Inflammatory macrophage treated with lipopolysaccharide for 4 hours (primary cell): ENCODE measurements around the gene ACVR1.

Experiments
- DNase-seq: peaks from one replicate; pipeline ENCODE4 v3.0.0-alpha.2; 2020

ACVR1 gene

DNA sequence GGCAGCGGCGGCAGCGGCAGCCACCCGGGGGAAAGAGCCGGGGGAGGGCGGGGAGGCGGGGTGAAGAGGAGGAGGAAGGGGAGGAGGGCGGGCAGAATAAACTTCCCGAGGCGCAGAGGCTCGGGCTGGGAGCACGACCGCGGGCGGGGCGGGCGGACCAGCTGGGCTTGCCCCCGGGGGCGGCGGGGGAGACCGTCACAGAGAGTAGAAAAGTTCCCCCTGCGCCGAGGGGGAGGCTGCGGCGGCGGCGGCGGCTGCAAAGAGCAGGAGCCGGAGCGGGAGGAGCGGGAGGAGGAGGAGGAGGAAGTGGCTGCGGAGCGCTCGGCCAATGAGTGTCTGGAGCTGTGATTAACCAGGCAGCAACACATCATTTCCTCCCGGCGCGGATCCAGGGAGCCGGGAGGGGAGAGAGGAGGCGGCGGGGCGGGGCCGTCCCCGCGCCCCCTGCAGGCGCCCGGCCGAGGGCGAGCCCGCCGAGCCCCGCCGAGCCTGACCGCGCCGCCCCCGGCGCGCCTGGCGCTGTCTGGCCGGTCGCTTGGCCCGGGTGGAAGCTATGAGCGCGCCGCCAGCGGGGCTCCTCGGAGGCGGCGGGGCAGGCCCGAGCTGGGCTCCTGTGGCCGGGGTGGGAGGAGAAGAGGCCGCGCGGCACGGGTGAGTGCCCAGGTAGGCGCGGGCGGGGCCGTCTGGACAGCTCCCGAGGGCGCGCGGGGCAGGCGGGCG, at the start of gene ACVR1:
TSS of gene ACVR1 (minus strand) at position 265 of the 720 bp plus-strand sequence. CDS start 76,837 bp downstream, outside the sequence.
- peak; percentile 96 for DNase-seq

DNA sequence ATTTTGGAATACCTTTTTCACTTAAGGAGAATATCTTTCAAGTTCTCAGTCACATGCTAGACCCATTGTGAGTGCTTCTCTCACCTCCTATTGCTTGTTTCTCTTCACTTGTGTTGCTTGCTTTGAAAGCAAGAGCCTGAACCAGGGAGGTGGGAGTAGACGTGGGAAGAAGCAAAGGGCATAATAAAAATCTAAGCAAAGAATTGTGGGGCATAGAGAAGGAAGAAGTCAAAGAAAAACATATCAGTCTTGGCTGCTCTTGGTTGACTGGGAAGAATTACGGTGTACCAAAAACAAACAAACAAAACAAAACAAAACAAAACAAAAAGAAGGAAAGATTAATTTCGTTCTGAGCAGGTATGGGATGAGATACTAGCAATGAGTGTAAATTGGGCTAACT, 48.9 kb upstream of the ACVR1 start:
- no peak for DNase-seq

DNA sequence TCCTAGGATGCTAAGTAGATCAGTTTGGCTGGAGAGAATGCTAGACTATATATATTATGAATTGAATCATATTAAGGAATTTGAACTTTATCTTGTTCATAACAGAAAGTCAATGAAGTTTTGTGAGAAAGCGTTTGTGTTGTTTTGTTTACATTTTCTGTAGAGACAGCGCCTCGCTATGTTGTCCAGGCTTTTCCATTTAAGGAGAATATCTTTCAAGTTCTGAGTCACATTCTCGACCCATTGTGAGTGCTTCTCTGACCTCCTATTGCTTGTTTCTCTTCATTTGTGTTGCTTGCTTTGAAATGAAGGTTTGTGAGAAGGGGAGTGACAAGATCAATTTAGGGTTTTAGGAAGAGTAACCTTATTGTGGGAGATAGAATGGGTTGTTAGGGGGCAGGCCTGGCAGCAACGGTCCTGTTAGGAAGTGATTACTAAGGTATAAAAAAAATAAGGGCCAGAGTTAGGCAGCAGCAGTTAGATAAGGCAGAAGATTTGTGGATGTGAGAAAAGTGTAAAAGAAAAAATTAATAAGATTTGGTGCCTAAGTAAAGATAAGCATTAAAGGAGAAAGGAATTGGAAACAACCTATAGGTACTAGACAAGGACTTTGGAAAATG, 47.6 kb upstream of the ACVR1 start:
- no peak for DNase-seq

DNA sequence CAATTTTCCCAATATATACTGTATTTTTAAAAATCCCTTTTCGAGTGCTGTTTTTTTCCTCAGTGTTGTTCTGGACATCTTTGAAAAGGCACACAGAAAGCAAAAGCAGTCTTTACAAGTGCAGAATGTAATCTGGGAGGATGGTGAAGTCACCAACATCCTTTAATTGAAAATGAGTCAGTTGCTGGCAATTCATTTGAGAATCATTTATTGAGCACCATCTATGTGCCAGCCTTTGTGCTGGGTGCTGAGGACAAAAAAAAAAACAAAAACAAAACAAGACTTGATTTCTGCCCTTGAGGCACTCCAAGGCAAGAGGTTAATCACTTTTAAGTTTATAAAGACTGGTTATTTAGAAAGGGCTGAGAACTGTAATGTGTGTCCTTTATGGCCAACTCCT, 46.7 kb upstream of the ACVR1 start:
- DNase-seq: no peak

DNA sequence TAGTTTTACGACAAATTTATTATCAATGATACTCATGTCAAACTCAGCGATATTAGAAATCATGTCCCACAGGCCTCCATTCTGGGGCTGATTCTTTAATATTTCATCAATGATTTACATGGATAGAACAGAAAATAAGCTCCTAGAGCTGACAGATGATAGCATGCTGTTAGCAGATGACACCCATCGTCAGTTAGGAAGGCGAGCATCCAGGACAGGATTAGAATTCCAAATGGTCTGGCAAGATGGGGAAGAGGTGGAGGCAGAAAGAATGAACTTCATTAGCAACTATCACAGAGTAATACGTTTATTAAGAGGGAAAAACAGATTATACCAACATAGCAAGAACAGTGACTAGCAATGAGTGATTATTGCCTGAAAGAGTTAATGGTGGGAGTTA, 46.2 kb upstream of the ACVR1 start:
- DNase-seq: no peak

DNA sequence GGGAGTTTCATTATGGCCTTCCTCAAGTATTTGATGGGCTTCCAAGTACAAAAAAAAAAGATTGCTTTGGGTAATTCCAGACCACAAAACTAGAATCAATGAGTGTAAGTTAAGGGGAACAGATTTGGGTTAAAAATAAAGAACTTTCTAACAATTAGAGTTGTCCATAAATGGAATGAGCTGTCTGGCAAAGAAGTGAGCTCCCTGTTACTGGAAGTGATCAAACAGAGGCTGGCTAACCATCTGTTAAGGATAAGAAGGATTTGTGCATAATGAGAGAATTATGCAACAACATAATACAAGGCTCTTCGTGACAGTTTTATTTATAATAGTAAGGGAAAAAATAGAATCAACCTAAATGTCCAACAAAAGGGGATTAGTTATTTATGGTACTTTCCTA, 44.6 kb upstream of the ACVR1 start:
- DNase-seq: no peak

DNA sequence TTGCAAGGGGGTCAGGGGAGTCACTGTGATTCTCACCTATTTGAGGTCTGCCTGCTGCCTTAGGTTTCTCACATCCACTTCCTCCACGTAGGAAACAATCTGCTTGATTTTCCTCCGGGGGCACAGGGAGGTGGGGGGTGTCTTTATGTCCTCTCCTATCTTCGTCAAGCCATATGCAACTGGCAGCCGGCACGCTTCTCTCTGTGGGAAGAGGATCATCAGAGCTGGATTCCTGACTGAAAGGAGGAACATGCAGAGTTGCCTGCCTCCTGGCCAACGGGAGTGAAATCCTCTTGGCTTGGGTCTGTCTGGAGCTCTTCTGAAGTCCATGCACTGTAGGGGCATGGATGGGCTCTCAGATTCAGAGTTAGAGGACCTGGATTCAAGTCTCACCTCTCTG, 43.1 kb upstream of the ACVR1 start:
- DNase-seq: no peak

DNA sequence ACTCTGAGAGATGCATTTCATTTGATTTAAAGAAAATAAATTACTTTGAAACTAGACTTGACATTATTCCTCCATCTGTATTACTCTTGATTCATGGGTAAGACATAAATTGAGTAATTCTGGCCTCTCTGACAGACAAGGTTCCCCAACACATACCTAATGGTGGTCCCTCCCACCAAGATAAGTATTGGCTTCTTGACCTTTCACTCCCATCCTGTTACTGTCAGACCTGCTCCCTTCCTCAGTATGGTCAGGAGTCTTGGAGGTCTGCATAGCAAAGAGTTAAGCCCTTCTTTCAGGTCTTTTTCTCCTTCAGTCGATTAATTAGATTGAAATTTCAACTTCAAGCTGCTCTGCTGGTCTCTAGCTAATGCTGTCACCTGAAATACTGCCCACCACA, 42.2 kb upstream of the ACVR1 start:
- DNase-seq: no peak

DNA sequence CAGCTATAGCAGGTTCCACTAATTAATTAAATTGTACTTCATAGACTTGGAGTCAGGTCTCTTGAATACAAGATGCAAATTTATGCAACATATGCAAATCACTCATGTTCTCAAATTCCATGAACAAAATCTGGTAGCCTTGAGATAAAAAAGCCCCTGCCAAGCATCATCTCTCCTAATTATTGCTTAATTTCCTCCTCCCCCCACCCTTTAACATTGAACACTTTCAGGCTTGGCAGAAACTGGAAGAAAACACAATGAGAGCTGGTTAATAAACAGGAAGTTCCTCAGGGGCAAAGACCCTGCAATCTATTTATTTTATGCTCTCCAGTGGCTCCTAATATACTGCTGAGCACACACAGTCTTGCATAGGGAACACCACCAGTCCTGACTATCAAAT, 35.6 kb upstream of the ACVR1 start:
- DNase-seq: no peak

DNA sequence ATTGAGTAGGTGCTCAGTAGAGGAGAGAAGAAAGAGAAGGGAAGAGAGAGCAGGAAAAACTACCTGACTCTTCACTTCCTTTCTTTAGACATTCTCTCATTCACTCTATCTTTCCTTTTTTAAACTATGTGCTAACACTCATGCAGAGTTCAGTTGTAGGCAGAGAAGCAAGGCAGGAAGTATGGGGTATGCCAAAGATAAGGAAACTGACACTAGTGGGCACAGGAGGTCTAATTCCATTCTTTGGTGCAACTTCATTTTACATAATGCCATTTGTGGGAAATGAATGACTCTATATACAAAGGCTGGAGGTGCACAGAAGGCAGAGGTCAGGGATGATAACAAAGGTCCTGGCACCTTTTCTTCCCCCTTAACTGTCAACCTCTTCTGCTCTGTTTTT, 35.1 kb upstream of the ACVR1 start:
- DNase-seq: no peak

DNA sequence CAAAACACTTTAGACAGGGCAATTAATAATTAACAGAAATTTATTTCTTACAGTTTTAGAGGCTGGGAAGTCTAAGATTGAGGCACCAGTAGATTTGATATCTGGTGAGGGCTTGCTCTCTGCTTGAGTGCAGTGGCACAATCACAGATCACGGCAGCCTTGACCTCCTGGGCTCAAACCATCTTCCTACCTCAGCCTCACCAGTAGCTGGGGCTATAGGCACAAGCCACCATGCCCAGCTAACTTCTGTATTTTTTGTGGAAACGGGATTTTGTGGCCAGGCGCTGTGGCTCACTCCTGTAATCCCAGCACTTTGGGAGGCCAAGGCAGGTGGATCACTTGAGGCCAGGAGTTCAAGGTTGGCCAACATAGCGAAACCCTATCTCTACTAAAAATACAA, 29.0 kb upstream of the ACVR1 start:
- DNase-seq: no peak

DNA sequence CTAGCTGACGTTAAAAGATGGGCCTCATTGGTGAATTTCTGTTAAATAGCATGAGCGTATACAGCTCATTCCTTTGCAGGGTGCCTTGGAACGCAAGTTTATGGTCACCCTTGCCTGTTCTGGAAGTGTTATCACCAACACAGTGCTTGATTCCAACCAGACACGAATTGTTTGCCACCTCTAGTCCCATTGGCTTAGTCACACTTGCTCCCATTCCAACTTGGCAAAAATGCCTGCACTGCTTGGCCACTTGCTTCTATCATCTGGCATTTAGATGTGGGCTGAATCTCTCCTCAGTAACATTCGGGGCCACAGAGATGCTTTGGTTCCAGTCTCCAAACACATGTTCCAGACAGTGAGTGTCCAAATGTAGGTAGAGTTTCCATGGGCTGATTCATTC, 27.5 kb upstream of the ACVR1 start:
- DNase-seq: no peak

DNA sequence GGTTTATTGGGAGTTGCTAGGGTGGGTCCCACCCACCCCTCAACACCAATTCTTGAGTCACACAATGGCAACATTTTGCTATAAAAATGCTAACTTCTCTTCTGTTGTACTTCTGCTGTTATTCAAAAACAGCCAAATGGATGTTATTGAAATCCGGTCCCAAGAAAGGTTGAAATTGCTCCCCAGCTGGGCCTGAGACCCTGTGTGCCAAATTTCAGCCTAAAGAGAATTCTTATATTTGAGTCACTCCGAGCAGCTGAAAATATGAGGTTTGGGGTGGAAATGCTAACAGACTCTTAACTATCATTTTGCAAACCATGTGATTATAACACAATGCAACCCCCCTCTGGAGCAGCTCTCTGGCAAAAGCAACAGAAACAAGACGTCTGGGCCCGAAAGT, 27.0 kb upstream of the ACVR1 start:
- no peak for DNase-seq

DNA sequence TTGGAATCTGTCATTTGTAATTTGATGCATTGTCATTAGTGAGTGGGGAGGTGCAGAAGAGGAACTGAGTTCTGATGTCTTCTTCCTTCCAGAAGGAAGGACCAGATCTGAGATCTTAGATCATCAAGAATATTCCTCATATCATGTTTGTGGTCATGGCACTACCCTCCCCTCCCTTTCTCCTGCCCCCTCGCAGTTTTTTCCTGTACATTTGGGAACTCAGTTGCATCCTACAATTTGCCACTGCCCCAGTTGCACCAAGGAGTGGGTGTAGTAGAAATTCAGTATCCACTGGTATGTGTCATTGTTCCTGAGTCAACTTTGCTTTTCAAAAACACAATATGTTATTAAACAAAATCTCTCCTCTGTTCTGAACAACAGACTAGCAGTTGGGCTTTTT, 26.6 kb upstream of the ACVR1 start:
- DNase-seq: peak; percentile 84

DNA sequence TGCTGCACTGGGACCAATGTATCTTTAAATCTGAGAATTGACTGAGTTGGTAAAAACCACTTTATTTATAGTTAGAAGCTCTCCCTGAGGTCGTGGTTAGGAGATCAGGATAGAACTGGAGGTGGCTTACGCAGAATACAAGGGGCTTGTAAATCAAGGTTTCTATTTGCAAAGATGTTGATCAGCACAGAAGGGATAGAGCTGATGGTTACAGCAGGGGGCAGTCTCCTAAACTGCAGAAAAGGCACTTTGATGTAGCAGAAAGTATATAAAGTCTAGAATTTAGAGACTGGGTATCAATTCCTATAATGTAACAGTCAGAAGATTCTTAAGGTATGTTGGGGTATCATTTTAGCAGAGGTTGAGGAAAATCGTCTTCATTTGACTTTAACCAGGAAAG, 25.2 kb upstream of the ACVR1 start:
- DNase-seq: peak; percentile 13

DNA sequence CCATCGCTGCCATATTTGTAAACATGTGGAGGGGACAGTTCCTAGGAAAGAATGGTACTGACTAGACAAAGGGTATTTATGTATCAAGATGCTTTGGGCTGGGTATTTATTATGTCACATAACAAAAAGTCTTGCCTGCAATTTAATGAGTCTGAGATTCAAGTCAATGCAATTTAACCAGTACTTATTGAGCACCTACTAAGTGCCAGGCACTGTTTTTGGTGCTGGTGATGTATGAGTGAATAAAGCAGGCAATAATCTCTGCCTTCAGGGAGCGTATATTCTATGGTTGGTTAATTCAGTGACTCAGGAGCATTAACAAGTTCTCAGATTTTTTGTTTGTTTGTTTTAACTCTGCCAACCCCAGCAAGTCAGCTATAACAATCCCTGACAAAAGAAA, 24.6 kb upstream of the ACVR1 start:
- no peak for DNase-seq

DNA sequence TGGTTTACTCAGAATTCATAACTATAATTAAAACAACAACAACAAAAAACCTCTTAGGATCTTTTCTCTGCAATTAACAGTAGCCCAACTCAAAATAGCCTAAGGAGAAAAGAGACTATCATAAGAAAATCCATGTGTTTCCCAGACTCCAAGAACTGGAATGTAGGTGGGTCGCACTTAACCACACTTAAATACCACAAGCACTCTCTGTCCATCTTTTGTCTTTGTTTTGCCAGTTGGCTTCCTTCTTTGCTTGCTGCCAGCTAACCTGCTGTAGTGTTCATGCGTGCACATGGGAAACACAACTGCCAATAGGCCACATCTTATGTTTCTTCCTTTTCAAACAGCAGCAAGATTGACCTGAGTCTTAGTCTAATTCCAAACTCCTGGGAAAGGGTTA, 24.1 kb upstream of the ACVR1 start:
- DNase-seq: no peak

DNA sequence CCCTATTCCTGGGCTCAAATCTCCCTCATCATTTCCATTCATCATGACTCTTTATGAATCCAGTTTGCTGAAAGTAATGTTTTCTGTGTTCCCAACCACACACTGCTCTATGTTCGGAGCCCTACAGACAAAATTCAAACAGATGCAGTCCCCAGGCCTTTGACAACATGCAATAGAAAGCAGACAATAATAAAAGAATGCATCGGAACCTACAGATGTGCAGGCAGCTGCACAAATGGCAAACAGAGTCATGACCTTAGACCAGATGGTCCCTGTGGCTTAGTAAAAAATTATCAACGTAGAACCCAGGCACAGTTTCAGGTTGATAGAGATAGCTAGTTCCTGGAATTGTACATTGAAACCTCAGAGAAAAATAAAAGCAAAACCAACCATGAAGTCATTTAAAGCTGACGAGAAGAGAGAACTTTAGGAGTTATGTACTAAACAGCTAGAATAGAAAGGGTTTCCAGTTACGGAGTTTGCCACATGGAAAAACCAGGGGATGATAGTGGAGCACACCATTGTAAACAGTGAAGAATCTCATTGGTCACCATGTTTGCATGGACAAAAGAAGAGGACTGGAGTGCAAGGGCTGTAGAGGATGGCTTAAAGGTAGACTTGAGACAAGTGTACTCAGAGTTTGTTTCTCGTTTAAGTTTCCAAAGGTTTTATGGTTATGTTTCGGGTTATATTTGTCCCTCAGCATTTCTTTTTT, 23.2 kb upstream of the ACVR1 start:
- DNase-seq: peak; percentile 28

DNA sequence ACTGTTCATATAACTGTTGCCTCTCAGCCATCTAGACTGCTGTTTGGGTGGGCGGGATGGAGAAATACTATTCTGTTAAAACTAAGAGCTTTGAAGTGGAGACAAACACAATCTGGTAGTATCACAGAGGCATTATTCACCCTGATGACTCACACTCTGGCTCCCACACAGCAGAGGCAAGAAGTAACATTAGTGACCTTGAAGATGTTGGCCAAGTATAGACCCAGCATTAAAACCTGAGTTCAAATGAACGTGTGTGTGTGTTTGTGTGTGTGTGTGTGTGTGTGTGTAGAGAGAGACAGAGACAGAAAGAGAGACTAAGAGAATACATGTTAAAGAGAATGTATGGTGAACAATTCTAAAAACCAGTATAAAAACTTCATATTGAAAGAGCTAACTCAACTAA, 22.5 kb upstream of the ACVR1 start:
- peak; percentile 90 for DNase-seq

DNA sequence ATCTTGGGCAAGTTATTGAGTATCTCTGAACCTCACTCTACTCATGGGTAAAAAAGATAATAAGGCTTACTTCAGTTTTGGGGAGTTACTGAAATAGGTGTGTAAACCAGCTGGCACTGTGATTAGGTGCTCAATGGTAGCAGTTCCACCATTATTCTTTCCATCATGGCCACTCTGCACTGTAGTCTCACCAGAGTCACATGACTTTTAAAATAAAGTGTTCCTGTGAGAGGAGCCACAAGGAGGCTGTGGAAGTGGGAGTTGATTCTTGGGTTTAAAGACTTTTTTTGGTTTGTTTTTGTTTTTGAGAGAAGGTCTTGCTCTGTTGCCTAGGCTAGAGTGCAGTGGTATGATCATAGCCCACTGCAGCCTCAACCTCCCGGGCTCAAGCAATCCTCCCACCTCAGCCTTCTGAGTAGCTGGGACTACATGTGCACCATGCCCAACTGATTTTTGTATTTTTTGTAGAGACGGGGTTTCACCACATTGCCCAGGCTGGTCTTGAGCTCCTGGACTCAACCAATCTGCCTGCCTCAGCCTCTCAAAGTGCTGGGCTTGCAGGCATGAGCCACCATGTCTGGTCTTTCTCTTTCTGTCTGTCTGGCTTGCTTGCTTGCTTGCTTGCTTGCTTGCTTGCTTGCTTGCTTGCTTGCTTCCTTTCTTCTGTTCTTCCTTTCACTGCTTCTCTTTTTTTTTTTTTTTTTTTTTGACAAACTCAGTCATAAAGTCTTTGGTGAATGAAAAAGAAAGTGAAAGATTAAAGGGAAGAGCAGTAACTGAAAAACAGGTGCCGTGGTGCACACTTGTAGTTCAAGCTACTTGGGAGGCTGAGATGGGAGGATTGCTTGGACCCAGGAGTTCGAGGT, 21.2 kb upstream of the ACVR1 start:
- peak; percentile 72 for DNase-seq

DNA sequence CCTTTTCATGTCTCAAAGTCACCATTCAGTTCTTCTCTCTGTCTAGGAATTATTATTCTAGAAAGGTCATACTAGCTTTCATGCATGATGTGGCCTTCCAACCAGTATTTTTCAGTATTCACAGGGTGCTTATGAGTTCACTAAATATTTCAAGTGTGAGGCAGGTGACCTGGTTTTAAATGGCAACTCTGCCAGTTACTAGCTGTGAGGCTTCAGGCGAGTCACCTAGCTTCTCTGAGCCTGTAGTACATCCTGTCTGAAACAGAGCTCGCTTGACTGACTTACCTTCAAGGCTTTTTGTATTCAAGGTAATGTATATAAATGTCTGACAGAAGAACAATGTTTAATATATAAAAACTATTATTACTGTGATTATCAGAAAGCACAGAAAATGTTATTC, 19.4 kb upstream of the ACVR1 start:
- no peak for DNase-seq

DNA sequence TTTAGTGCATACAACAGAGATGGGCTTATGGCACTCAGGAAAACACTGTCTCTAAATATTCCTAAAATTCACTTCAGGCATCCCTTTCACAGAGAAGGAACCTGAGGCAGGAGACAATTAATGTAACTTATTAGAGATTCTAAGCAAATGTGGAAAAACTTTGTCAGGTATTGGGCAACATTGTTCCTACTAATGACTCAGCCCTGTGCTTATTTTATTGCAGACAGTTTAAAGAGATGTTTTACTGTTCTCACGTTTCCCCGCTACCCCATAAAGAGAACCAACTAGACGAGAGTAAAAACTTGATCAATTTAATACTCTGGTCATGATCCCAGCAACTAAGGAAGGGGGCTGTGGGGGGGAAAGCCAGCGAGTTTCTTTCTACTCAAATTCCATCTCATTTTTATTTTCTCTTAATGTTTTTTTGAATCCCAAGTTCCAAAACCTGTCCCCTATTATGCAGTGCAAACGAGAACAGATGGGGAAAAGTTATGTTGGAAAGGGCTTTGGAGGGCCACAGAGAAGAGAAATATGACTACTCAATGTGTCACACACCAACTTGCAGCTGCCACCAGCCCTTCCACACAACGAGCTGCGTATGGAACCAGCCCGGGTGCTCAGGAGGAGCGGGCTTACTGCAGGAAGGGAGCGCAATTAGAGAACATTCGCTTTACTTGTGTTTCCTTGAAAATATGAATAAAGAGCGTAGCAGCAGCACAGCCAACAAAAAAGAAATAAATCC, 18.7 kb upstream of the ACVR1 start:
- peak; percentile 73 for DNase-seq

DNA sequence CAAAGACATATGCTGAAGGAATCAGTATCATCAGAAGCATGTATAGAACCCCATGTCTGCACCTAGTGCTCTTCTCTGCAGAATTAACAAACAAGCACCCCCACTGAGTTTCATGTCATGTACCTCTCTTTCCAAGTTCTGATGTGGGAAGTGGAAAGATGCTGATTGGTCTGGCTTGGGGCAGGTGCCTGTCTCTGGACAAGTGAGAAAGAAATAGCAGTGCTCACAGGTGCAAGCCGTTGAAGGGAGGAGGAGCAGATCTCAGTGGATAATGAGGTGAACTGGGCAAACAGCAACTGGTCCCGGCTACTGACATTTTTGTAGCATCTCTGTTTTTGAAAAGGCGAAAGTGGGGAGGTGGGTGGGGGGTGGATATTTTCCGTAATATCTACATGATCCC, 17.5 kb upstream of the ACVR1 start:
- no peak for DNase-seq
